Natural killer cell (primary cell): ENCODE measurements around the gene AMER2. TPM values are rescaled to one million over a fixed set of nuclear protein-coding genes. Genes with fewer than 3 reads are reported as not detected.

Source experiments
- ATAC-seq, 3 donors: fragments of 150-1000 bp in 2 of 3; fragments of 200-7000 bp in 1 of 3; cut with Tn5 transposase; 1 replicate in 1 of 3; 2 replicates in 2 of 3; pipeline ENCODE4 v1.10.0; 2021; ENCODE audit warnings: mild to moderate bottlenecking in 2 of 3, moderate library complexity in 2 of 3
- DNase-seq, 2 donors: peaks; one replicate each; pipeline versions ENCODE4 v3.0.0 to v3.0.0-alpha.2; 2013 to 2021; ENCODE audit warnings: mixed read lengths in 1 of 2
- H3K27ac ChIP-seq: one replicate; pipeline ENCODE4 v1.5.1; 2013; ENCODE audit warnings: mild to moderate bottlenecking, low read length
- H3K27me3 ChIP-seq: one replicate; pipeline ENCODE4 v1.6.1; 2013; ENCODE audit warnings: low read length; ENCODE audit not compliant: control insufficient read depth, insufficient read depth
- H3K36me3 ChIP-seq: one replicate; pipeline ENCODE4 v1.6.1; 2013; ENCODE audit warnings: low read length; ENCODE audit not compliant: control insufficient read depth, insufficient read depth
- H3K4me1 ChIP-seq: one replicate; pipeline ENCODE4 v1.6.1; 2013; ENCODE audit warnings: low read length; ENCODE audit not compliant: control insufficient read depth, insufficient read depth
- H3K4me3 ChIP-seq: one replicate; pipeline ENCODE4 v1.5.1; 2013; ENCODE audit warnings: low read length
- H3K9me3 ChIP-seq: one replicate; pipeline ENCODE4 v1.6.1; 2013; ENCODE audit warnings: low read length; ENCODE audit not compliant: control insufficient read depth, insufficient read depth
- H3K27ac Mint-ChIP-seq, 2 donors: one replicate each; pipeline ENCODE4 v1.8.0; 2022; ENCODE audit warnings: mild to moderate bottlenecking in 2 of 2, mixed read lengths in 2 of 2, moderate library complexity in 1 of 2
- H3K27me3 Mint-ChIP-seq, 2 donors: one replicate each; pipeline ENCODE4 v1.8.0; 2022; ENCODE audit warnings: low read depth in 2 of 2, mixed read lengths in 2 of 2
- H3K36me3 Mint-ChIP-seq: one replicate; pipeline ENCODE4 v1.8.0; 2022; ENCODE audit warnings: mixed read lengths
- H3K4me1 Mint-ChIP-seq, 2 donors: one replicate each; pipeline ENCODE4 v1.8.0; 2022; ENCODE audit warnings: mixed read lengths in 2 of 2
- H3K4me3 Mint-ChIP-seq: one replicate; pipeline ENCODE4 v1.8.0; 2022; ENCODE audit warnings: mild to moderate bottlenecking, moderate library complexity, mixed read lengths
- H3K9me3 Mint-ChIP-seq, 2 donors: one replicate each; pipeline ENCODE4 v1.8.0; 2022; ENCODE audit warnings: mixed read lengths in 2 of 2
- WGBS: methylation state at CpG from one replicate; pipeline ENCODE4 v1.1.7; 2013; ENCODE audit warnings: missing lambda C conversion rate; ENCODE audit not compliant: insufficient coverage; 5-methylcytosine and 5-hydroxymethylcytosine counted together
- intact Hi-C: fragments of 100-400 bp; cut with micrococcal nuclease; formaldehyde crosslinking; loops from one replicate; pipeline ENCODE4 v1.14.2; 2022
- total RNA-seq, 4 donors: library from RNA; stranded (reverse); fragments of 120-200 nt in 1 of 4; gene quantifications; one replicate each; pipeline versions ENCODE4 v1.2.3 to v1.2.4, GENCODE V29; 2013 to 2022
- TF ChIP-seq, protein P1 (sequence below): fragments of 200-600 bp; IDR thresholded peaks from one replicate; pipeline ENCODE4 v1.8.0; 2022; ENCODE audit warnings: antibody characterized with exemption

Gene AMER2
- total RNA-seq, 3 donors from 2014 or later (not counting 1 experiment from before 2014, with no cell fraction given) = not detected

DNA sequence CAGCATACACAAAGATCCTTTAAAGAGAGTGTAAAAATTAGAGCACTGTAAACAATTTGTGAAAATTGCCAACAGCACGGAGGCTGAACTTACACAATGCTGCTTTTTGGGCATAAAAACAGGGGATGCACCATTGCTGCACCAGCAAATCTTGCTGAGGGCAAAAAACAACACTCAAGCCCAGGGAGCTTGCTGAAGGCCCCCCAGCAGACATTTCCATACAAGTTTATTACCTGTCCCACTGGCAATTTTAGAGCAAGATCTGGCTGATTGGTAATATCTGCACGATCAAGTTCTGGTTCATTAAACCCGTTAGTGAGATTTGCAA is 34.3 kb downstream of the AMER2 start:
- no peak for ATAC-seq
- Mint-ChIP-seq H3K27ac (no peak overlapping the region), H3K27me3 (peaks cover 13 to 40% of the 10 kb centered on the region in 2 donors), H3K36me3 (no peaks in the 10 kb centered on the region), H3K9me3 (no peaks in the 10 kb centered on the region), H3K4me3 (no peak overlapping the region), H3K4me1 (no peaks in the 10 kb centered on the region)
- WGBS = 73% methylated on average over 3 of the region's 3 CpGs
- no peaks in the 10 kb centered on the region for H3K9me3 ChIP-seq
- intact Hi-C loops = no loop called here
- H3K4me3 ChIP-seq = no peak overlapping the region
- TF ChIP-seq, protein P1, sequence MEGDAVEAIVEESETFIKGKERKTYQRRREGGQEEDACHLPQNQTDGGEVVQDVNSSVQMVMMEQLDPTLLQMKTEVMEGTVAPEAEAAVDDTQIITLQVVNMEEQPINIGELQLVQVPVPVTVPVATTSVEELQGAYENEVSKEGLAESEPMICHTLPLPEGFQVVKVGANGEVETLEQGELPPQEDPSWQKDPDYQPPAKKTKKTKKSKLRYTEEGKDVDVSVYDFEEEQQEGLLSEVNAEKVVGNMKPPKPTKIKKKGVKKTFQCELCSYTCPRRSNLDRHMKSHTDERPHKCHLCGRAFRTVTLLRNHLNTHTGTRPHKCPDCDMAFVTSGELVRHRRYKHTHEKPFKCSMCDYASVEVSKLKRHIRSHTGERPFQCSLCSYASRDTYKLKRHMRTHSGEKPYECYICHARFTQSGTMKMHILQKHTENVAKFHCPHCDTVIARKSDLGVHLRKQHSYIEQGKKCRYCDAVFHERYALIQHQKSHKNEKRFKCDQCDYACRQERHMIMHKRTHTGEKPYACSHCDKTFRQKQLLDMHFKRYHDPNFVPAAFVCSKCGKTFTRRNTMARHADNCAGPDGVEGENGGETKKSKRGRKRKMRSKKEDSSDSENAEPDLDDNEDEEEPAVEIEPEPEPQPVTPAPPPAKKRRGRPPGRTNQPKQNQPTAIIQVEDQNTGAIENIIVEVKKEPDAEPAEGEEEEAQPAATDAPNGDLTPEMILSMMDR = no peak
- no peaks in the 10 kb centered on the region for H3K4me1 ChIP-seq
- no peak overlapping the region for H3K27ac ChIP-seq
- no peaks in the 10 kb centered on the region for H3K27me3 ChIP-seq
- H3K36me3 ChIP-seq = no peaks in the 10 kb centered on the region
- no peak for DNase-seq

DNA sequence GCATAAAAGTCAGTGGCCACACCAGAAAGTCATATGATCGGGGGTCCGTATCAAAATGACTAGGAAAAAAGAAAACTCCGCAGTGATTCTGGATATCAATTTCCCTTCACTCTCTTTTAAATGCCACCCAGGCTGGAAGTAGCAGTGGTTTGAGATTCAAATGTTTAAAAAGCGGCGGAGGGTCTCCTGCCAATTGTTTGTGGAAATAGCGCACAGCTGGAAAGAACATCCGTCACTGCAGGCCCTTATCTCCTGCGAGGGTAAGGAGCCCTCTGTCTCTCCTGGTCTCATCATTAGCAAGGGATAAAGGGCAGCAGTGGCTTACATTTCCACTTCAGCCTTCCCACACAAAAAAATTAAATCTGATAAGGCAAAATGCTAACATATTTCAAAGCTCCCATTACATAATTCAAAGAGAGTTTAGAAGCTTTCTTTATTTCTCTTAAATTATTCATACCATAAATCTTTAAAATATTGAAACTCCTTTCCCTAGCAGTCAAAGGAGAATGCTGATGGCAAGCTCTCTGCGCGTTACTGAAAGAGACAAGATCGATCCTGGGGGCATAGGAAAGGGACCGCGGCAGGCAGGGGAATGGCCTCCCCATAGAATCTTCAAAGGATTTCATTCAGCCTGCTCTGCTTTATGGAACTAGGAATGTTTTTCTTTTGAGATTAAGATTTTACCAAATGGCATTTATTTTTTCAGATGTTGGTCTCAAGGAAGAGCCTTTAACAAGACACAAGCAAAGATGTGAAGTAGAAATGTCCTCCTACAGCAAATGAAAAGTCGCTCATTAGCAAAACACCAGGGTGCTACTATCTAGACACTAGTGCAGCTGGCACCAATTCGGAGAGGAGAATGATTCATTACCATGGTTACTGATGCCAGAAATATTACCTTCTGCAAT is 35.0 kb downstream of the AMER2 start:
- H3K9me3 Mint-ChIP-seq = no peaks in the 10 kb centered on the region
- H3K36me3 Mint-ChIP-seq = no peaks in the 10 kb centered on the region
- no peak overlapping the region for H3K27ac ChIP-seq
- H3K9me3 ChIP-seq = no peaks in the 10 kb centered on the region
- H3K36me3 ChIP-seq = no peaks in the 10 kb centered on the region
- H3K4me3 Mint-ChIP-seq = no peak overlapping the region
- DNase-seq = no peak
- no peaks in the 10 kb centered on the region for H3K4me1 Mint-ChIP-seq
- no peaks in the 10 kb centered on the region for H3K27me3 ChIP-seq
- no peaks in the 10 kb centered on the region for H3K4me1 ChIP-seq
- intact Hi-C loops = no loop called here
- TF ChIP-seq, protein P1 = no peak
- H3K4me3 ChIP-seq = no peak overlapping the region
- H3K27me3 Mint-ChIP-seq = peaks cover 13 to 46% of the 10 kb centered on the region in 2 donors
- 26% methylated on average over 13 of the region's 15 CpGs for WGBS
- no peak for ATAC-seq
- H3K27ac Mint-ChIP-seq = no peak overlapping the region

DNA sequence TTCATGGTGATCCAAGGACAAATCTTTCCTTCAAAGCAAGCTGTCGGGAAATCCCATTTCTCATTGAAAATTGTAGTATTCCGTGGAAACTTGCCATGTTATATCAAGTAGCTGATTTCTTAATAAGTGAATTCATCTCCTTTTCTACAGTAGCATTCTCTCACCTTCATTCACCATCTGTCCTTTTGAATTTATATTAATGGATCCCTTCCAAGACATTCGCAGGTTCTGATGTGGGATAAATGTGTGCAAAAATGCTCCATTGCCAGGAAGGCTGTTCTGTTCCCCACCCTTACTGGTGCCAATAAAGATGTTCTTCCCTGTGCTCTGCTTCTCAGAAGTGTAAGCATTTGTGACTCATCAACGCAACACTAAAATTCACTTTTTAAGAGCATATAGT is 36.2 kb downstream of the AMER2 start:
- no peaks in the 10 kb centered on the region for H3K36me3 ChIP-seq
- no peak overlapping the region for H3K27ac Mint-ChIP-seq
- no peak for ATAC-seq
- 88% methylated on average over 4 of the region's 4 CpGs for WGBS
- H3K4me3 Mint-ChIP-seq = no peak overlapping the region
- H3K27me3 Mint-ChIP-seq = peaks cover 11 to 51% of the 10 kb centered on the region in 2 donors
- TF ChIP-seq, protein P1 = no peak
- intact Hi-C loops = no loop called here
- no peaks in the 10 kb centered on the region for H3K4me1 Mint-ChIP-seq
- no peaks in the 10 kb centered on the region for H3K36me3 Mint-ChIP-seq
- H3K27me3 ChIP-seq = no peaks in the 10 kb centered on the region
- no peak overlapping the region for H3K4me3 ChIP-seq
- H3K27ac ChIP-seq = no peak overlapping the region
- H3K9me3 ChIP-seq = no peaks in the 10 kb centered on the region
- no peak for DNase-seq
- H3K4me1 ChIP-seq = no peaks in the 10 kb centered on the region
- no peaks in the 10 kb centered on the region for H3K9me3 Mint-ChIP-seq
